RWPE1 (cell line): ENCODE results near the gene FALEC.

Source experiments
- CTCF ChIA-PET: fragments of 350-600 bp; sonication (Branson Sonifier 250); formaldehyde crosslinking; extraction: SDS; loops from one replicate; lab custom pipeline; 2021; lab: Yijun Ruan, JAX
- POLR2A ChIA-PET: fragments of 400-600 bp; formaldehyde crosslinking; extraction: SDS; loops from one replicate; lab custom pipeline; 2020; ENCODE audit warnings: antibody characterized with exemption; ENCODE audit not compliant: low non-redundant PET; lab: Yijun Ruan, JAX
- DNase-seq: peaks from one replicate; pipeline ENCODE4 v3.0.0; 2012; ENCODE audit warnings: low spot score
- H3K27ac ChIP-seq: fragments of 450-650 bp; 2 replicates; pipeline ENCODE4 v1.5.1; 2017
- CTCF ChIP-seq: fragments of 450-650 bp; conservative IDR thresholded peaks from 2 replicates; pipeline ENCODE4 v1.5.1; 2017; ENCODE audit warnings: low read depth, mild to moderate bottlenecking

The FALEC gene

GRCh38 chr1:150558303-150558704 lies 42.8 kb downstream of the FALEC start:
- ChIA-PET CTCF (interaction anchor here (0.5 to 0.6 kb wide), 2 partner anchors 232 to 422 kb away, joined by 5 read pairs; no protein-coding TSS in a partner anchor), POLR2A (interaction anchor here (0.6 kb wide), 1 partner anchor 316 kb away, joined by 3 read pairs; no protein-coding TSS in a partner anchor)
- H3K27ac ChIP-seq: peak overlapping the region; percentile 100
- no peak for DNase-seq
- TF ChIP-seq CTCF: no peak

- POLR2A ChIA-PET: interaction anchor here (1.7 kb wide), 1 partner anchor 21 kb away, joined by 7 read pairs; the partner anchor contains the start of gene MCL1
- H3K27ac ChIP-seq: peak overlapping the region; percentile 100
- CTCF ChIA-PET: interaction anchor here (0.6 to 2.9 kb wide), 12 partner anchors 7 to 447 kb away, joined by 3 to 15 read pairs (median 4); no protein-coding TSS in a partner anchor
- TF ChIP-seq CTCF: no peak
- DNase-seq: no peak
These were observed 43.5 kb downstream of the FALEC start for GRCh38 chr1:150558761-150559655.

GRCh38 chr1:150559656-150560010 lies 44.1 kb downstream of the FALEC start:
- peak overlapping the region; percentile 100 for H3K27ac ChIP-seq
- DNase-seq: no peak
- CTCF ChIA-PET: interaction anchor here (0.6 to 2.9 kb wide), 11 partner anchors 8 to 266 kb away, joined by 3 to 15 read pairs (median 4); no protein-coding TSS in a partner anchor
- no peak for TF ChIP-seq CTCF
- POLR2A ChIA-PET: interaction anchor here (1.7 kb wide), 1 partner anchor 20 kb away, joined by 7 read pairs; the partner anchor contains the start of gene MCL1

GRCh38 chr1:150560011-150560438 lies 44.5 kb downstream of the FALEC start:
- peak; percentile 87 for TF ChIP-seq CTCF
- ChIA-PET POLR2A (interaction anchor here (1.7 kb wide), 1 partner anchor 20 kb away, joined by 7 read pairs; the partner anchor contains the start of gene MCL1), CTCF (interaction anchor here (0.6 to 2.9 kb wide), 16 partner anchors 8 to 266 kb away, joined by 3 to 15 read pairs (median 4); partner anchors contain the start of genes ENSA and GOLPH3L)
- peak overlapping the region; percentile 100 for H3K27ac ChIP-seq
- peak; percentile 47 for DNase-seq

GRCh38 chr1:150560576-150561253 lies 45.2 kb downstream of the FALEC start:
- TF ChIP-seq CTCF: peak; percentile 86
- DNase-seq: peak; percentile 76

More at GRCh38 chr1:150560576-150561253, 45.2 kb downstream of the FALEC start:
- ChIA-PET CTCF (interaction anchor here (0.5 to 2.9 kb wide), 24 partner anchors 9 to 676 kb away, joined by 3 to 15 read pairs (median 4); partner anchors contain the start of genes ENSA and GOLPH3L), POLR2A (interaction anchor here (0.6 to 1.7 kb wide), 4 partner anchors 10 to 69 kb away, joined by 3 to 7 read pairs (median 4); partner anchors contain the start of genes ENSA and MCL1)
- H3K27ac ChIP-seq: peak overlapping the region; percentile 100
